GM12874 (cell line): ENCODE results near the gene HEATR3.

Experiments used
- TF ChIP-seq, protein P1 (sequence below): IDR thresholded peaks from 2 replicates; pipeline ENCODE4 v1.5.1; 2011; ENCODE audit warnings: low read depth, mild to moderate bottlenecking, control low read depth, low read length, moderate library complexity; ENCODE audit not compliant: insufficient read depth

HEATR3 gene

DNA sequence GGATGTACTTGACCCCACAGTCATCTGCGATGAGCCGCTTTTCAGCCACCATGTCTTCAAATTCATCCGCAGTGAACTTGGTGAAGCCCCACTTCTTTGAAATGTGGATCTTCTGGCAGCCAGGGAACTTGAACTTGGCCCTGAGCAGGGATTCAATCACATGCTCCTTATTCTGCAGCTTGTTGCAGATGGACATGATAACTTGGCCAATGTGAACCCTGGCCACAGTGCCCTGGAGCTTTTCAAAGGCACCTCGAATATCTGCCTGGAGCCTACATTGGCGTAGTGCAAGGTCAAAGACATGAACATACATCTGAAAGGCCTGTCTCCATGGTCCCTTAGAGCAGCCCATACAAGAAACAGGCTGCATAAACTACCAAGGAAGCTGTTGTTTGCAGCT, 85.6 kb downstream of the HEATR3 start:
- TF ChIP-seq, protein P1, sequence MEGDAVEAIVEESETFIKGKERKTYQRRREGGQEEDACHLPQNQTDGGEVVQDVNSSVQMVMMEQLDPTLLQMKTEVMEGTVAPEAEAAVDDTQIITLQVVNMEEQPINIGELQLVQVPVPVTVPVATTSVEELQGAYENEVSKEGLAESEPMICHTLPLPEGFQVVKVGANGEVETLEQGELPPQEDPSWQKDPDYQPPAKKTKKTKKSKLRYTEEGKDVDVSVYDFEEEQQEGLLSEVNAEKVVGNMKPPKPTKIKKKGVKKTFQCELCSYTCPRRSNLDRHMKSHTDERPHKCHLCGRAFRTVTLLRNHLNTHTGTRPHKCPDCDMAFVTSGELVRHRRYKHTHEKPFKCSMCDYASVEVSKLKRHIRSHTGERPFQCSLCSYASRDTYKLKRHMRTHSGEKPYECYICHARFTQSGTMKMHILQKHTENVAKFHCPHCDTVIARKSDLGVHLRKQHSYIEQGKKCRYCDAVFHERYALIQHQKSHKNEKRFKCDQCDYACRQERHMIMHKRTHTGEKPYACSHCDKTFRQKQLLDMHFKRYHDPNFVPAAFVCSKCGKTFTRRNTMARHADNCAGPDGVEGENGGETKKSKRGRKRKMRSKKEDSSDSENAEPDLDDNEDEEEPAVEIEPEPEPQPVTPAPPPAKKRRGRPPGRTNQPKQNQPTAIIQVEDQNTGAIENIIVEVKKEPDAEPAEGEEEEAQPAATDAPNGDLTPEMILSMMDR: no peak

DNA sequence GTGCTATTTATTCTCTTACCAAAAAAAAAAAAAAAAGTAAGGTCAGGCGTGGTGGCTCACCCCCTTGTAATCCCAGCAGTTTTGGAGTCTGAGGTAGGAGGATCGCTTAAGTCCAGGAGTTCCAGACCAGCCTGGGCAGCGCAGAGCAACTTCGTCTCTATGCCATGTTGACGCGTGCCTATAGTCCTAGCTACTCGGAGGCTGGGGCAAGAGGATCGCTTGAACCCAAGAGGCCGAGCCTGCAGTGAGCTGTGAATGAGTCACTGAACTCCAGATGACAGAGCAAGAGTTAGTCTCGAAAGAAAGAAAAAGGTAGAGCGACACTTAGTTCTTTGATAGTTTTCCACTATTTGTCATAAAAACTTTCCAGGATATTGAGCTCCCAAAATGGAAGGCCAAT, 86.0 kb downstream of the HEATR3 start:
- TF ChIP-seq, protein P1: no peak

DNA sequence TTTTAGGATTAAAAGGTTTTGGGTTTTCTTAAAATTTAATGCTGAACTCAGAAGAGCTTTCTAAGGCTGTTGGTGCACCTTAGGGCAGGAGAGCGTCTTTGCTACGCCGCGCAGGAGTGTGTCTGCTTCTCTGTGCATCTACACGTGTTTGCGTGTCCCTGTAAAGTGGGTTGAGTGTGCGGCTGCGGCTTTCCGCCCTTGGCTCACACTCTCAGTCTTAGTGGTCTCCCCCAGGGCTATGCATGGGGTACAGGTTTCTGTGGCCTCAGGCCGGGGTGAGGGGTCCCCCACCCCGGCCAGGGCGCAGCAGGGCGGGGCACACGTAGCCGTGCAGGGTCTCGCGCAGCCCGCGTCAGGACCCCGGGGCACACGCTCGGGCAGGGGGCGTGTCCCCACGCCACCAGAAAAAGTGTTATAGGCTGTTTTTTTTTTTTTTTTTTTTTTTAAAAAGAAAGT, 86.6 kb downstream of the HEATR3 start:
- TF ChIP-seq, protein P1: no peak

DNA sequence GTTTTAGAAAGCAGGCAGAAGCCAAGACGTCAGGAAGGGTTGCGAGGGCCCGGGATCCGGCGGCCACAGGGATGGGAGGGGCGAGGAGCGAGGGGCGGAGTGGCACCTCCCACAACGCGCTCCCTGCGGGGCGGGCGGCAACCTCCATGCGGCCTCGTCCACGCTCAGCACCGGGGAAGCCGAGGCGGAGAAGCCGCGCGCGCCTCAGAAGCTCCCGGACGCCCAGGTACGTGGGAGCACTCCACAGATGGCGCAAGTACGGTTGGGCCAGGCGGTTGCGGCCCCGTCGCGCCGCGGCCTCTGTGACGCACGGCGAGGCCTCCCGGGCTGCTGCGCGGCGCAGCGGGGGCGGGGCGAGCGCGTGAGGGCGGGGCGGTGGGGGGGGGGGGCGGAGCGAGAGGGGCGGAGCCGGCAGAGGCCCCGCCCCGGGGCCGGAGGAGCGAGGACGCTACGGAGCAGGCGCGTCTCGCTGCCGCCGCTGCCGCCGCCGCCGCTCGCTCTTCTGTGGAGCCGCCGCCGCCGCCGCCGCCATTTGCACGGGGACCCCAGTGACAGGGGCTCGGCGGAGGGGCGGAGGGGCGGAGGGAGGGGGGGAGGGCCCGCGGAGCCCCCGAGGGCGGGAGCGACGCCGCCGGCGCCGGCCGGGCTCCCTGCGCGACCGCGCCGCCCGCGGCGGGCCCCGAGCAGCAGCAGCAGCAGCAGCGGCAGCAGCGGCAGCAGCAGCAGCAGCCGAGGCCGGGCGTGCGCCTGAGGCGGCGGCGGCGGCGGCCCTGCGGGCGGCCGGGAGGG, 87.2 kb downstream of the HEATR3 start, which contains the start of gene TENT4B:
Gene TENT4B (plus strand): TSS at position 500 of the 789 bp plus-strand sequence. CDS start 316 bp downstream, outside the sequence.
- TF ChIP-seq, protein P1: no peak

DNA sequence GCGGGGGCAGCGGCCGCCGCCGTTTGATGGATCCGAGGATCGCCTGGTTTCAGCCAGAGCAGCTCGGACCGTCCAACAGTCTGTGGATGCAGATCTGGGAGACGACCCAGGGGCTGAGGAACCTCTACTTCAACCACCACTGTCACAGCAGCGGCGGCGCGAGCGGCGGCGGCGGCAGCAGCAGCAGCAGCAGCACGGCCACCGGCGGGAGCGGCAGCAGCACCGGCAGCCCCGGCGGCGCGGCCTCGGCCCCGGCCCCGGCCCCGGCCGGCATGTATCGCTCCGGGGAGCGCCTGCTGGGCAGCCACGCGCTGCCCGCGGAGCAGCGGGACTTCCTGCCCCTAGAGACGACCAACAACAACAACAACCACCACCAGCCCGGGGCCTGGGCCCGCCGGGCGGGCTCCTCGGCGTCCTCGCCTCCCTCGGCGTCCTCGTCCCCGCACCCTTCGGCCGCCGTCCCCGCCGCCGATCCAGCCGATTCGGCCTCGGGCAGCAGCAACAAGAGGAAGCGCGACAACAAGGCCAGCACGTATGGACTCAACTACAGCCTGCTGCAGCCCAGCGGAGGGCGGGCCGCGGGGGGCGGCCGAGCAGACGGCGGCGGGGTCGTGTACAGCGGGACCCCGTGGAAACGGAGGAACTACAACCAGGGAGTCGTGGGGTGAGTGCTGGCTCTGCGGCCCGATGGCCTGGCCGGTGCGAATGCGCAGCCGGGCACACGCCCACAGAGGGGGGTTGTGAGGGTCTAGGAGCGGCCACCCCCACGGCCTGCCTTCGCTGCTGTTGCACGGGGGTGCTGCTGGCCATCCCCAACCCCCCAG, 88.0 kb downstream of the HEATR3 start:
- TF ChIP-seq, protein P1: no peak

DNA sequence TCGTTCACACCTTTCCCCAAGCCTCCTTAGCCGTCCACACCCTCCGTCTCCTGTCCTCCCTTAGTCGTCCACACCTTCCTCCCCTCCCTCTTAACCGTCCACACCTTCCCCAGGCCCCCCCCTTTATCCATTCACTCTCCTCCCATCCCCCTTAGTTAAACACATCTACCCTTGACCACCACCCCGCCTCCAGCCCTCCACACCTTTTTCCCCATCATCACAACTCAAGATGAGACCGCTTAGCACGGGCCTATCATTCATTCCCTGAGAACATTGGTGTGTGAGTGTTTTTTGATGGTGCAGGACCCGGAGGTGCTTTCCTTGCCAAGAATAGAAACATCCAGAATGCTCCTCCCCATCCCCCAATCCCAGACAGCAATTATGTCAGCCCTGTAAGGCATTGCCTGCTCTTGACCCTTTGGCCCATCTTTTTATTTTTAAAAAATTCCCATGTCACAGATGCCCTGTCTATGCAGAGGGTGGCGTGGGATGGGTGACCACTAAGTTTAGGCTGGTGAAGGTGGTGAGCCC, 88.7 kb downstream of the HEATR3 start:
- TF ChIP-seq, protein P1: no peak

DNA sequence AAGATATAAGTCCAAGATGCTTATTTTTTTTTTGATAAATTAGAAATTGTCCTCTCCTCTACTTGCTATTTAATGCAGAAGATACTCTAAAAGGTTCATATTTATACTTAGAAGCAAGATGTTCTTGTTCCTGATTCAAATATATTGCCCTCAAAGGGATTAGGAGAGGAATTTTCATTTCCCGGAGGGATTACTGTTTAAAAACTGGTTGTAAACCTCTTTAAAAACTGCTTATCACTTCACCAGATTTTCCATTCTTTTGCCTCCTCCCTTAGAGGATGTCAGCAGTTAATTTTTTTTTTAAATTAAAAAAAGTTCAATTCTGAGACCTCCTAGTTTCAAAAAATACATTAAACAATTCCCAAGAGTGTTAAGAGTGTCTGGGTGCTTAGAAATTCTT, 90.2 kb downstream of the HEATR3 start:
- TF ChIP-seq, protein P1: no peak
